ENCODE measurements around the gene NTRK2.

Gene NTRK2

DNA sequence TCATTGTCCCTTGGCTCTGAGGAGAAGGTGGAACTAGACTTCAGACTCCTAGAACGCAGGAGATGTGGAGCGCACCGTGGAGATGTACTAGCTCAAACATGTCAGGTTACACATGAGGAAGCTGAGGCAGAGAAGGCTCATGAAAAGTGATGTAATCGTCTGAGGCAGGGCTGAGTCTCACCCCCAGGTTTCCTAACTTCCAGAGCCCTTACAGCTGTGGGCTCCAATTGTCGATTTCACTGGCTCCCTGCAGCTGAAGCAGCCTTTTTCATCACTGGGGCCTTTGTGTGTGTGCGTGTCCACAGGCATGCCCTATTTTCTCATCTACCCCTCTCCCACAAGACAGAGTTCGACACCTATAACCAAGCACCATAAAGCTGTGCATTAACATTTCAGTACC lies 370.6 kb downstream of the NTRK2 start:
- Histone ChIP-seq H3K27me3 (ENCODE audit: insufficient read depth, low read length) (no peaks in the 10 kb centered on the region), H3K4me2 (ENCODE audit: low read length) (no peak overlapping the region), H3K4me3 (ENCODE audit: low read depth, low read length, poor library complexity, severe bottlenecking) (no peak overlapping the region), H3K9ac (ENCODE audit: low read length) (no peak overlapping the region), H4K20me1 (ENCODE audit: insufficient read depth, low read length) (no peaks in the 10 kb centered on the region), H3K27ac (ENCODE audit: low read depth, low read length, poor library complexity, severe bottlenecking) (no peak overlapping the region), H3K9me2 (ENCODE audit: low read depth, low read length) (no peaks in the 10 kb centered on the region), H3K79me2 (ENCODE audit: insufficient read depth, low read length) (no peaks in the 10 kb centered on the region), H3F3A (ENCODE audit: insufficient read depth, low read length) (no peaks in the 10 kb centered on the region), H2AFZ (ENCODE audit: low read length) (no peak overlapping the region), H3K36me3 (ENCODE audit: insufficient read depth, low read length) (no peaks in the 10 kb centered on the region), H3K4me1 (ENCODE audit: insufficient read depth, low read length, severe bottlenecking) (no peaks in the 10 kb centered on the region), H3K9me3 (ENCODE audit: low read length) (no peaks in the 10 kb centered on the region)
- TF ChIP-seq, protein P1, sequence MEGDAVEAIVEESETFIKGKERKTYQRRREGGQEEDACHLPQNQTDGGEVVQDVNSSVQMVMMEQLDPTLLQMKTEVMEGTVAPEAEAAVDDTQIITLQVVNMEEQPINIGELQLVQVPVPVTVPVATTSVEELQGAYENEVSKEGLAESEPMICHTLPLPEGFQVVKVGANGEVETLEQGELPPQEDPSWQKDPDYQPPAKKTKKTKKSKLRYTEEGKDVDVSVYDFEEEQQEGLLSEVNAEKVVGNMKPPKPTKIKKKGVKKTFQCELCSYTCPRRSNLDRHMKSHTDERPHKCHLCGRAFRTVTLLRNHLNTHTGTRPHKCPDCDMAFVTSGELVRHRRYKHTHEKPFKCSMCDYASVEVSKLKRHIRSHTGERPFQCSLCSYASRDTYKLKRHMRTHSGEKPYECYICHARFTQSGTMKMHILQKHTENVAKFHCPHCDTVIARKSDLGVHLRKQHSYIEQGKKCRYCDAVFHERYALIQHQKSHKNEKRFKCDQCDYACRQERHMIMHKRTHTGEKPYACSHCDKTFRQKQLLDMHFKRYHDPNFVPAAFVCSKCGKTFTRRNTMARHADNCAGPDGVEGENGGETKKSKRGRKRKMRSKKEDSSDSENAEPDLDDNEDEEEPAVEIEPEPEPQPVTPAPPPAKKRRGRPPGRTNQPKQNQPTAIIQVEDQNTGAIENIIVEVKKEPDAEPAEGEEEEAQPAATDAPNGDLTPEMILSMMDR (IDR thresholded peaks at IDR 0.05; ENCODE audit: low read length): no peak
- no peak for TF ChIP-seq EZH2 (IDR thresholded peaks at IDR 0.05; ENCODE audit: borderline replicate concordance, low read length)

DNA sequence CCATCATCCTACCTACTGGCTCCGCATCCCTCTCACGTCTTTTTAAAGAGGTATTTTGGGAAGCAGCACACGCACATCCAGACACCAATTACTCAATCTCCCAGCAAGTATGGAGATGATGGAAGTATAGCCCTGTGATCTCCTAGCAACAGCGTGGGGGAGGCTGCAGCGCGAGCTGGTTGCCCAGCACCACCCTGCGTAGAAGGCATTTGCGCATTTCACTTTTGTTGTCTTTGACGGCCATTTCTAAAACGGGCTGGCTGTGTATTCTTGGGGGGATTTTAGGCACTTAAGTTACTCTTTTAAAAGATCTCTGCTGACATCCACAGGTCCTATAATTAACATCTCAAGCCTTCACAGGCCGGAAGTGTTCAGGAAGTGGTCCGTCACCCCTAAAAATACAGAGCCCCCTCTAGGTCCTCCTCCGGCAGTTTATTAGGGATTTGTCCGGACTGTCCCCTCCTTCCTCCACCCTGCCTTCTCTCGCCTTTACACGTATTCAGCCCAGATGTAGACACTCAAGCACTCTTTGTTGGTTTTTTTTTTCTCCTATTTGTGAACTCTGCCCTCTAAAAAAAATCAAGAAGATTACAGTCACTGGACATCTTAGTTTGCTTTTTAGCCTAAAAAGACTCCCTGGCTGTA lies 371.4 kb downstream of the NTRK2 start:
- H3K9me2 ChIP-seq (ENCODE audit: low read depth, low read length): no peaks in the 10 kb centered on the region
- no peaks in the 10 kb centered on the region for H3F3A ChIP-seq (ENCODE audit: insufficient read depth, low read length)
- H2AFZ ChIP-seq (ENCODE audit: low read length): no peak overlapping the region
- no peak overlapping the region for H3K9ac ChIP-seq (ENCODE audit: low read length)
- H4K20me1 ChIP-seq (ENCODE audit: insufficient read depth, low read length): no peaks in the 10 kb centered on the region
- H3K4me3 ChIP-seq (ENCODE audit: low read depth, low read length, poor library complexity, severe bottlenecking): no peak overlapping the region
- TF ChIP-seq EZH2 (IDR thresholded peaks at IDR 0.05; ENCODE audit: borderline replicate concordance, low read length): no peak
- TF ChIP-seq, protein P1 (IDR thresholded peaks at IDR 0.05; ENCODE audit: low read length): no peak
- H3K27ac ChIP-seq (ENCODE audit: low read depth, low read length, poor library complexity, severe bottlenecking): no peak overlapping the region
- no peaks in the 10 kb centered on the region for H3K4me1 ChIP-seq (ENCODE audit: insufficient read depth, low read length, severe bottlenecking)
- no peaks in the 10 kb centered on the region for H3K27me3 ChIP-seq (ENCODE audit: insufficient read depth, low read length)
- no peaks in the 10 kb centered on the region for H3K36me3 ChIP-seq (ENCODE audit: insufficient read depth, low read length)
- H3K9me3 ChIP-seq (ENCODE audit: low read length): no peaks in the 10 kb centered on the region
- H3K79me2 ChIP-seq (ENCODE audit: insufficient read depth, low read length): no peaks in the 10 kb centered on the region
- no peak overlapping the region for H3K4me2 ChIP-seq (ENCODE audit: low read length)

DNA sequence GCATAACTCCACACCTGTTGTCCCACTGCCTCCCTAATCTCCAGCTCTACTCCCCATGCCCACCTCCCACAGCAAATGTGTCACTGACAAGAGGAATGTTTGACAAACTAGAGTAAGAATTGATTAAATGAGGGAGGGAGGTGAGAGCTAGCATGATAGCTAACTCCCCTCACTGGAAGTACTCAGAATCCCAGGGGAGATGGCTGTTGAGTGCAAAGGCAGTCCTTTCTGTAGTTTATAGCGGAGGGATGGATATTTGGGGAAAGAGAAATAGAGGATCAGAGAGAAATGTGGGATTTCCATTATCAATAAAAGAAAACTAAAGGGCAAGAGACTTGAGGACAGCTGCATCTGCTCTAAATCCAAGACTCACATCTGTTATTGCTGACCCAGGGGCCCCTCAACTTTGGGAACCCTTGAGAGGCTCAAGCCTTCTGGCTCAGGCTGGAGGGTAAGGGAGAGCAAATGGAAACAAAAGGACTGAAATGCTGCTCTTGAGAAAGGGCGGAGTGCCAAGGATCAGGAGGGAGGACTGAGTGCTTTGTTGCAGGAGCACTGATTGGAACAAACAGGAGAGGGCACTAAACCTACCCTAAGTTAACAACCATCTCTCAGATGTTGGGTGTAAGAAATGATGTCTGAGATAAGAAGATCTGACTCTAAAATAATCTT lies 372.1 kb downstream of the NTRK2 start:
- H3K4me1 ChIP-seq (ENCODE audit: insufficient read depth, low read length, severe bottlenecking): no peaks in the 10 kb centered on the region
- no peaks in the 10 kb centered on the region for H3F3A ChIP-seq (ENCODE audit: insufficient read depth, low read length)
- H3K4me2 ChIP-seq (ENCODE audit: low read length): no peak overlapping the region
- H3K4me3 ChIP-seq (ENCODE audit: low read depth, low read length, poor library complexity, severe bottlenecking): no peak overlapping the region
- H3K27ac ChIP-seq (ENCODE audit: low read depth, low read length, poor library complexity, severe bottlenecking): no peak overlapping the region
- H3K27me3 ChIP-seq (ENCODE audit: insufficient read depth, low read length): no peaks in the 10 kb centered on the region
- no peak overlapping the region for H2AFZ ChIP-seq (ENCODE audit: low read length)
- no peaks in the 10 kb centered on the region for H3K79me2 ChIP-seq (ENCODE audit: insufficient read depth, low read length)
- H3K9me3 ChIP-seq (ENCODE audit: low read length): no peaks in the 10 kb centered on the region
- no peaks in the 10 kb centered on the region for H3K36me3 ChIP-seq (ENCODE audit: insufficient read depth, low read length)
- no peak for TF ChIP-seq EZH2 (IDR thresholded peaks at IDR 0.05; ENCODE audit: borderline replicate concordance, low read length)
- TF ChIP-seq, protein P1 (IDR thresholded peaks at IDR 0.05; ENCODE audit: low read length): no peak
- no peaks in the 10 kb centered on the region for H4K20me1 ChIP-seq (ENCODE audit: insufficient read depth, low read length)
- H3K9me2 ChIP-seq (ENCODE audit: low read depth, low read length): no peaks in the 10 kb centered on the region
- no peak overlapping the region for H3K9ac ChIP-seq (ENCODE audit: low read length)
